A549 treated with AZD9567 at 1 μM for 4 hours (cell line): ENCODE data around the gene IDUA. TPM values are rescaled to one million over a fixed set of nuclear protein-coding genes. Genes with fewer than 3 reads are reported as not detected.

Experiments
- total RNA-seq: library from RNA; stranded (reverse); fragments of 200-300 nt; extraction: Qiagen RNA extraction; gene quantifications from 5 replicates; pipeline ENCODE4 v1.2.3, GENCODE V29; 2022; ENCODE audit not compliant: insufficient read depth

The IDUA gene
- total RNA-seq: 4.0 to 17.8 TPM (median 14.9 TPM) in 5 replicates

DNA sequence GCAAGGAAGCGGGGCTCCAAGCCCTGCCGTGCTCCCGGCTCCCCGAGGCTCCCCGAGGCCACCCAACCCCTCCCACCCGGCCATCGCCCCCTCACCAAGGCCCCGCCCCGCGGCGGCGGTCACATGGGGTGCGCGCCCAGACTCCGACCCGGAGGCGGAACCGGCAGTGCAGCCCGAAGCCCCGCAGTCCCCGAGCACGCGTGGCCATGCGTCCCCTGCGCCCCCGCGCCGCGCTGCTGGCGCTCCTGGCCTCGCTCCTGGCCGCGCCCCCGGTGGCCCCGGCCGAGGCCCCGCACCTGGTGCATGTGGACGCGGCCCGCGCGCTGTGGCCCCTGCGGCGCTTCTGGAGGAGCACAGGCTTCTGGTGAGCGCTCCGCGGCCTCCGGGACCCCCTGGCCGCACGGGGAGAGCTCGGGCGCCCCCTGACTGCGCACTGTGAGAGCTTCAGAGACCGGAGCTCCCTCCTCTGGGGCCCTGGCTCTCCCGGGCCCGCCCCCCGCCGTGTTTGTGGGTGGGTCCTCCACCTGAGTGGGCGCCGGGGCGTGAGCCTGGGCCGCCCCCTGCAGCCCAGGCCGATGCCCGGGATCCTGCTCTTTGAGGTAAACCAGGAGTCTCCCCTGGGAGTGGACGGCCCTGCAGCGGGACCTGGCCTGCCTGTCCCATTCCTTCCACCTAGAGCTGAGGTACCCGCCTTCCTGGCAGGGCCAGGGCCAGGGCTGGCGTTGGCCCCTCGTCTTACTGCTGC is at the start of gene IDUA:
TSS of gene IDUA (plus strand) at position 166 of the 745 bp plus-strand sequence. CDS start at position 207, 41 bp downstream.

GRCh38 chr4:973431-974397 is 13.1 kb upstream of the IDUA start, which contains the start of gene DGKQ:
TSS of gene DGKQ (minus strand) at chr4:973569. CDS start at chr4:973482, 87 bp downstream.

GRCh38 chr4:993111-994029 is 6.5 kb downstream of the IDUA start, which contains the start of gene SLC26A1:
TSS of gene SLC26A1 (minus strand) at chr4:993404. CDS start at chr4:991703, 1,701 bp downstream.

GRCh38 chr4:1011022-1011665 is 24.3 kb downstream of the IDUA start, which contains the start of gene FGFRL1:
TSS of gene FGFRL1 (plus strand) at chr4:1011626. CDS start at chr4:1012486, 860 bp downstream.

Other genes with a start within 250 kb of the IDUA start
- 0.41 to 1.0 TPM (median 0.55 TPM) in 4 of 5 replicates, not detected in the other for gene CPLX1, start 160.9 kb upstream of the IDUA start, total RNA-seq
- gene GAK, start 54.7 kb upstream of the IDUA start, total RNA-seq: 36.3 to 55.2 TPM (median 49.9 TPM) in 5 replicates
- gene TMEM175, start 54.6 kb upstream of the IDUA start, total RNA-seq: 6.9 to 11.8 TPM (median 10.1 TPM) in 5 replicates
- 6.1 to 10.4 TPM (median 9.6 TPM) in 5 replicates for gene DGKQ, start 13.5 kb upstream of the IDUA start, total RNA-seq
- gene SLC26A1, start 6.4 kb downstream of the IDUA start, total RNA-seq: 0.15 to 0.34 TPM (median 0.23 TPM) in 4 of 5 replicates, not detected in the other
- 19.0 to 22.3 TPM (median 20.6 TPM) in 5 replicates for gene FGFRL1, start 24.6 kb downstream of the IDUA start, total RNA-seq
- 1.8 to 2.7 TPM (median 2.2 TPM) in 4 of 5 replicates, not detected in the other for gene RNF212, start 126.5 kb downstream of the IDUA start, total RNA-seq
- 0.19 to 0.50 TPM (median 0.36 TPM) in 4 of 5 replicates, not detected in the other for gene SPON2, start 185.5 kb downstream of the IDUA start, total RNA-seq